Epithelial cell of proximal tubule (primary cell): ENCODE results near the gene ATP8B3. TPM values are rescaled to one million over a fixed set of nuclear protein-coding genes. Genes with fewer than 3 reads are reported as not detected.

ENCODE experiments used
- DNase-seq: peaks from one replicate; pipeline ENCODE4 v3.0.0-alpha.2; 2011; ENCODE audit warnings: low read depth
- H3K4me3 ChIP-seq: 2 replicates; pipeline ENCODE4 v1.5.1; 2011; ENCODE audit warnings: low read depth, mild to moderate bottlenecking, low read length
- CTCF ChIP-seq: conservative IDR thresholded peaks from 2 replicates; pipeline ENCODE4 v1.5.1; 2012; ENCODE audit warnings: low read depth, mild to moderate bottlenecking, low read length
- total RNA-seq: library from RNA; depleted of rRNA; stranded (reverse); fragments of >200 nt; gene quantifications from 2 replicates; pipeline ENCODE4 v1.2.3, GENCODE V29; 2015

The ATP8B3 gene
- total RNA-seq, 1 donor from 2014 or later = 1.7 TPM

GRCh38 chr19:1854542-1855039 lies 42.5 kb upstream of the ATP8B3 start:
- H3K4me3 ChIP-seq = no peak overlapping the region
- DNase-seq = no peak
- no peak for TF ChIP-seq CTCF

- DNase-seq = no peak
- no peak overlapping the region for H3K4me3 ChIP-seq
- TF ChIP-seq CTCF = no peak
These were observed 42.0 kb upstream of the ATP8B3 start for GRCh38 chr19:1854039-1854541.

- no peak for DNase-seq
- peak; percentile 81 for TF ChIP-seq CTCF
- H3K4me3 ChIP-seq = no peak overlapping the region
These were observed 41.4 kb upstream of the ATP8B3 start for GRCh38 chr19:1853295-1854038.

- DNase-seq = no peak
- TF ChIP-seq CTCF = no peak
- no peak overlapping the region for H3K4me3 ChIP-seq
These were observed 40.6 kb upstream of the ATP8B3 start for GRCh38 chr19:1852581-1853128.

DNA sequence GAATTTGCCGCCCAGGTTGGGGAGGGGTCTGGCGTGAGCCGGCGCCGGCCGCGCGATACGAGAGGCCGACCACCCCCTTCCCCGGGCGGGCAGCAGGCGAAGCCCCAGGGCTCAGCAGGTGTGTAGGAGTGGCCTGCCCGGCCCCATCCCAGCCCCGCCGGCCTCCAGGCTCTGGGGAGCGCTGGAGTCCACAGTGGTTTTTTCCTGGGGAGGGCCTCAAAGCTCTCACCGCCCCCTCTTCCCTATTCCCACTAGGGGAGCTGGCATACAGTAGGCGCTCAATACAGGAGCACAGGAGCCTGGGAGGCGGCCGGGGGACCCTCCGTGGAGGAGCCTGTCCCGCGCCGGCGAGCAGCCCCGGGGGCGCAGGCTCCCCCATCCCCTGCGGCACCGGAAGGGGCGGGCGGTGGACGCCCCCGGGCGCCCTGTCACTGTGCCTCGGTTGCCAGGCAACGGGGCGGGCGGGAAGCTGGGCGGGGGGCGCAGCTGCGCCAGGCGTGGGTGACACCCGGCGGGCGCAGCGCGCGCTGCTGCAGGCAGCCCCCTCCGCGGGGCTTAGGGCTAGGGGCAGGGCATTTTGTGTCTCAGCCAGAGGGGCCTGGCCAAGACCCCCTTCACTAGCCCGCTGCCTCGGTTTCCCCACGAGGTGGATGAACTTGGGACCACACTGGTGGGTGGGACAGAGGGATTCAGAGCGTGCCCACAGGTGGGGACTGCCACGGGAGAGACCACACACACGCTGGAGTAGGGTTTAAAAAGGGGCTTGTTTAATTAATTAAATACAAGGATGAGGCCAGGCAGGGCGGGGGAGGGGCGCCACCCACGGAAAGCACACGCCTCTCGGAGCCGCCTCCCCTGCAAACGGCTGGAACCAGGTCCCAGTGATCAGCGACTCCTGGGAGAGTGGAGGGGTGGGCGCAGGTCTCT lies 39.8 kb upstream of the ATP8B3 start:
- H3K4me3 ChIP-seq = no peak overlapping the region
- no peak for TF ChIP-seq CTCF
- no peak for DNase-seq

- no peak for DNase-seq
- peak; percentile 23 for TF ChIP-seq CTCF
- H3K4me3 ChIP-seq = no peak overlapping the region
These were observed 39.0 kb upstream of the ATP8B3 start for GRCh38 chr19:1850809-1851653.
